Measurements from ENCODE around the gene SFN.
"Not testable (repeated sequence)": the region's sequence is repeated elsewhere in the genome, so short reads cannot be mapped to it uniquely, and the experiment has no call there.

Gene SFN

GRCh38 chr1:26863685-26864077 is 732 bp downstream of the SFN start:
- Histone ChIP-seq H3K9me3 (ENCODE audit: control insufficient read depth in 2 of 2, low read length in 2 of 2) (no peaks in the 10 kb centered on the region), H3K4me3 (ENCODE audit: low read length in 2 of 2) (peak overlapping the region; percentile 84 to 85), H3K36me3 (ENCODE audit: control insufficient read depth in 2 of 2, insufficient read depth in 2 of 2, low read length in 2 of 2) (no peaks in the 10 kb centered on the region), H3K27ac (ENCODE audit: low read depth in 2 of 2, low read length in 2 of 2) (peak overlapping the region; percentile 94 to 97), H3K9ac (ENCODE audit: low read depth in 1 of 2, low read length in 2 of 2) (peak overlapping the region; percentile 90 to 97), H3K27me3 (ENCODE audit: control insufficient read depth in 2 of 2, insufficient read depth in 2 of 2, low read length in 2 of 2) (no peaks in the 10 kb centered on the region), H3K4me1 (ENCODE audit: control insufficient read depth in 2 of 2, insufficient read depth in 2 of 2, low read length in 2 of 2) (peaks cover 11 to 21% of the 10 kb centered on the region in 2 donors)

GRCh38 chr1:26864610-26865480 is 1.9 kb downstream of the SFN start:
- H3K9me3 ChIP-seq (ENCODE audit: control insufficient read depth in 2 of 2, low read length in 2 of 2): no peaks in the 10 kb centered on the region
- peaks cover 11 to 21% of the 10 kb centered on the region in 2 donors for H3K4me1 ChIP-seq (ENCODE audit: control insufficient read depth in 2 of 2, insufficient read depth in 2 of 2, low read length in 2 of 2)
- no peaks in the 10 kb centered on the region for H3K36me3 ChIP-seq (ENCODE audit: control insufficient read depth in 2 of 2, insufficient read depth in 2 of 2, low read length in 2 of 2)
- H3K27me3 ChIP-seq (ENCODE audit: control insufficient read depth in 2 of 2, insufficient read depth in 2 of 2, low read length in 2 of 2): no peaks in the 10 kb centered on the region
- H3K9ac ChIP-seq (ENCODE audit: low read depth in 1 of 2, low read length in 2 of 2): peak overlapping the region; percentile 95 to 97
- peak overlapping the region; percentile 97 to 98 for H3K27ac ChIP-seq (ENCODE audit: low read depth in 2 of 2, low read length in 2 of 2)
- peak overlapping the region; percentile 85 to 87 for H3K4me3 ChIP-seq (ENCODE audit: low read length in 2 of 2)

- not testable (repeated sequence) for H3K9me3 ChIP-seq (ENCODE audit: control insufficient read depth in 2 of 2, low read length in 2 of 2); H3K4me3 ChIP-seq (ENCODE audit: low read length in 2 of 2); H3K36me3 ChIP-seq (ENCODE audit: control insufficient read depth in 2 of 2, insufficient read depth in 2 of 2, low read length in 2 of 2); H3K27me3 ChIP-seq (ENCODE audit: control insufficient read depth in 2 of 2, insufficient read depth in 2 of 2, low read length in 2 of 2); H3K27ac ChIP-seq (ENCODE audit: low read depth in 2 of 2, low read length in 2 of 2); H3K9ac ChIP-seq (ENCODE audit: low read depth in 1 of 2, low read length in 2 of 2); H3K4me1 ChIP-seq (ENCODE audit: control insufficient read depth in 2 of 2, insufficient read depth in 2 of 2, low read length in 2 of 2)
Observed at GRCh38 chr1:26873097-26873496, 10.1 kb downstream of the SFN start.

GRCh38 chr1:26874896-26875295 is 11.9 kb downstream of the SFN start:
- peaks cover 13 to 15% of the 10 kb centered on the region in 2 donors for H3K36me3 ChIP-seq (ENCODE audit: control insufficient read depth in 2 of 2, insufficient read depth in 2 of 2, low read length in 2 of 2)
- H3K9ac ChIP-seq (ENCODE audit: low read depth in 1 of 2, low read length in 2 of 2): no peak overlapping the region
- H3K4me1 ChIP-seq (ENCODE audit: control insufficient read depth in 2 of 2, insufficient read depth in 2 of 2, low read length in 2 of 2): peaks cover 12 to 14% of the 10 kb centered on the region in 2 donors
- H3K4me3 ChIP-seq (ENCODE audit: low read length in 2 of 2): no peak overlapping the region
- no peaks in the 10 kb centered on the region for H3K27me3 ChIP-seq (ENCODE audit: control insufficient read depth in 2 of 2, insufficient read depth in 2 of 2, low read length in 2 of 2)
- no peaks in the 10 kb centered on the region for H3K9me3 ChIP-seq (ENCODE audit: control insufficient read depth in 2 of 2, low read length in 2 of 2)
- H3K27ac ChIP-seq (ENCODE audit: low read depth in 2 of 2, low read length in 2 of 2): no peak overlapping the region

- H3K9me3 ChIP-seq (ENCODE audit: control insufficient read depth in 2 of 2, low read length in 2 of 2): no peaks in the 10 kb centered on the region
- no peak overlapping the region for H3K27ac ChIP-seq (ENCODE audit: low read depth in 2 of 2, low read length in 2 of 2)
- peak overlapping the region in 1 of 2 donors; percentile 3 for H3K9ac ChIP-seq (ENCODE audit: low read depth in 1 of 2, low read length in 2 of 2)
- H3K4me3 ChIP-seq (ENCODE audit: low read length in 2 of 2): no peak overlapping the region
- H3K4me1 ChIP-seq (ENCODE audit: control insufficient read depth in 2 of 2, insufficient read depth in 2 of 2, low read length in 2 of 2): peaks cover 14% of the 10 kb centered on the region in 2 donors
- H3K27me3 ChIP-seq (ENCODE audit: control insufficient read depth in 2 of 2, insufficient read depth in 2 of 2, low read length in 2 of 2): no peaks in the 10 kb centered on the region
- H3K36me3 ChIP-seq (ENCODE audit: control insufficient read depth in 2 of 2, insufficient read depth in 2 of 2, low read length in 2 of 2): peaks cover 20 to 27% of the 10 kb centered on the region in 2 donors
Observed at GRCh38 chr1:26877326-26877725, 14.4 kb downstream of the SFN start.

- H3K9me3 ChIP-seq (ENCODE audit: control insufficient read depth in 2 of 2, low read length in 2 of 2): no peaks in the 10 kb centered on the region
- H3K9ac ChIP-seq (ENCODE audit: low read depth in 1 of 2, low read length in 2 of 2): peak overlapping the region in 1 of 2 donors; percentile 41
- peaks cover 43 to 49% of the 10 kb centered on the region in 2 donors for H3K36me3 ChIP-seq (ENCODE audit: control insufficient read depth in 2 of 2, insufficient read depth in 2 of 2, low read length in 2 of 2)
- H3K27me3 ChIP-seq (ENCODE audit: control insufficient read depth in 2 of 2, insufficient read depth in 2 of 2, low read length in 2 of 2): no peaks in the 10 kb centered on the region
- H3K4me3 ChIP-seq (ENCODE audit: low read length in 2 of 2): no peak overlapping the region
- peaks cover 14% of the 10 kb centered on the region in 2 donors for H3K4me1 ChIP-seq (ENCODE audit: control insufficient read depth in 2 of 2, insufficient read depth in 2 of 2, low read length in 2 of 2)
- H3K27ac ChIP-seq (ENCODE audit: low read depth in 2 of 2, low read length in 2 of 2): peak overlapping the region; percentile 77 to 82
Observed at GRCh38 chr1:26879793-26880192, 16.8 kb downstream of the SFN start.

GRCh38 chr1:26881611-26882010 is 18.7 kb downstream of the SFN start:
- peaks cover 55 to 59% of the 10 kb centered on the region in 2 donors for H3K36me3 ChIP-seq (ENCODE audit: control insufficient read depth in 2 of 2, insufficient read depth in 2 of 2, low read length in 2 of 2)
- H3K27ac ChIP-seq (ENCODE audit: low read depth in 2 of 2, low read length in 2 of 2); H3K9ac ChIP-seq (ENCODE audit: low read depth in 1 of 2, low read length in 2 of 2); H3K27me3 ChIP-seq (ENCODE audit: control insufficient read depth in 2 of 2, insufficient read depth in 2 of 2, low read length in 2 of 2); H3K4me3 ChIP-seq (ENCODE audit: low read length in 2 of 2); H3K9me3 ChIP-seq (ENCODE audit: control insufficient read depth in 2 of 2, low read length in 2 of 2): not testable (repeated sequence)
- H3K4me1 ChIP-seq (ENCODE audit: control insufficient read depth in 2 of 2, insufficient read depth in 2 of 2, low read length in 2 of 2): peaks cover 14% of the 10 kb centered on the region in 2 donors

GRCh38 chr1:26882696-26883463 is 19.9 kb downstream of the SFN start:
- Histone ChIP-seq H3K27ac (ENCODE audit: low read depth in 2 of 2, low read length in 2 of 2) (no peak overlapping the region), H3K4me1 (ENCODE audit: control insufficient read depth in 2 of 2, insufficient read depth in 2 of 2, low read length in 2 of 2) (peaks cover 7% of the 10 kb centered on the region in 2 donors), H3K36me3 (ENCODE audit: control insufficient read depth in 2 of 2, insufficient read depth in 2 of 2, low read length in 2 of 2) (peaks cover 54 to 55% of the 10 kb centered on the region in 2 donors), H3K4me3 (ENCODE audit: low read length in 2 of 2) (no peak overlapping the region), H3K27me3 (ENCODE audit: control insufficient read depth in 2 of 2, insufficient read depth in 2 of 2, low read length in 2 of 2) (no peaks in the 10 kb centered on the region), H3K9me3 (ENCODE audit: control insufficient read depth in 2 of 2, low read length in 2 of 2) (no peaks in the 10 kb centered on the region), H3K9ac (ENCODE audit: low read depth in 1 of 2, low read length in 2 of 2) (no peak overlapping the region)

- H3K4me3 ChIP-seq (ENCODE audit: low read length in 2 of 2): no peak overlapping the region
- no peaks in the 10 kb centered on the region for H3K9me3 ChIP-seq (ENCODE audit: control insufficient read depth in 2 of 2, low read length in 2 of 2)
- H3K9ac ChIP-seq (ENCODE audit: low read depth in 1 of 2, low read length in 2 of 2): no peak overlapping the region
- no peaks in the 10 kb centered on the region for H3K27me3 ChIP-seq (ENCODE audit: control insufficient read depth in 2 of 2, insufficient read depth in 2 of 2, low read length in 2 of 2)
- H3K27ac ChIP-seq (ENCODE audit: low read depth in 2 of 2, low read length in 2 of 2): no peak overlapping the region
- H3K4me1 ChIP-seq (ENCODE audit: control insufficient read depth in 2 of 2, insufficient read depth in 2 of 2, low read length in 2 of 2): peaks cover 11 to 18% of the 10 kb centered on the region in 2 donors
- peaks cover 51 to 52% of the 10 kb centered on the region in 2 donors for H3K36me3 ChIP-seq (ENCODE audit: control insufficient read depth in 2 of 2, insufficient read depth in 2 of 2, low read length in 2 of 2)
Observed at GRCh38 chr1:26887125-26887524, 24.2 kb downstream of the SFN start.

- no peaks in the 10 kb centered on the region for H3K27me3 ChIP-seq (ENCODE audit: control insufficient read depth in 2 of 2, insufficient read depth in 2 of 2, low read length in 2 of 2)
- H3K27ac ChIP-seq (ENCODE audit: low read depth in 2 of 2, low read length in 2 of 2): no peak overlapping the region
- H3K4me1 ChIP-seq (ENCODE audit: control insufficient read depth in 2 of 2, insufficient read depth in 2 of 2, low read length in 2 of 2): peaks cover 11 to 18% of the 10 kb centered on the region in 2 donors
- peaks cover 48 to 52% of the 10 kb centered on the region in 2 donors for H3K36me3 ChIP-seq (ENCODE audit: control insufficient read depth in 2 of 2, insufficient read depth in 2 of 2, low read length in 2 of 2)
- H3K9ac ChIP-seq (ENCODE audit: low read depth in 1 of 2, low read length in 2 of 2): peak overlapping the region in 1 of 2 donors; percentile 23
- no peaks in the 10 kb centered on the region for H3K9me3 ChIP-seq (ENCODE audit: control insufficient read depth in 2 of 2, low read length in 2 of 2)
- no peak overlapping the region for H3K4me3 ChIP-seq (ENCODE audit: low read length in 2 of 2)
Observed at GRCh38 chr1:26888231-26888630, 25.3 kb downstream of the SFN start.

Data from mucosa of rectum (tissue), 2 donors.